Endothelial cell of umbilical vein (primary cell): ENCODE measurements around the gene MAML1. TPM values are rescaled to one million over a fixed set of nuclear protein-coding genes. Genes with fewer than 3 reads are reported as not detected.

ENCODE experiments used
- BruUV-seq: library from RNA; stranded (reverse); fragments of 400-500 nt; replicated peaks from 2 replicates; lab custom pipeline; 2021; lab: Mats Ljungman, UMichigan
- CTCF ChIA-PET: fragments of 300-600, 350-600 bp; sonication (Branson Sonifier 250); formaldehyde crosslinking; loops from one replicate; lab custom pipeline; 2021; ENCODE audit warnings: antibody characterized with exemption, inconsistent platforms; lab: Charles Lee
- POLR2A ChIA-PET: fragments of 300-600, 350-600 bp; sonication (Branson Sonifier 250); formaldehyde crosslinking; loops from one replicate; lab custom pipeline; 2021; ENCODE audit warnings: antibody characterized with exemption, inconsistent platforms; lab: Charles Lee
- DNase-seq: peaks from one replicate; pipeline ENCODE4 v3.0.0-alpha.2; 2011; ENCODE audit warnings: low read depth, low spot score
- FAIRE-seq: peaks from 2 replicates; lab custom pipeline; 2011; peaks lifted over from hg19 to GRCh38; lab: Jason Lieb, UNC
- H2AFZ ChIP-seq: 2 replicates; pipeline ENCODE4 v1.6.0; 2012; ENCODE audit warnings: low read depth, low read length, control low read depth, inconsistent platforms
- H3K27ac ChIP-seq: 2 replicates; pipeline ENCODE4 v1.5.1; 2011; ENCODE audit warnings: low read depth, mild to moderate bottlenecking, control low read depth, low read length, moderate library complexity; ENCODE audit not compliant: insufficient read depth
- H3K27me3 ChIP-seq, 2 experiments: 2 replicates each; pipeline versions ENCODE4 v1.6.0 to v1.6.1; 2011; ENCODE audit warnings: low read length in 2 of 2, mixed read lengths in 1 of 2; ENCODE audit not compliant: control insufficient read depth in 2 of 2, insufficient read depth in 2 of 2
- H3K36me3 ChIP-seq, 2 experiments: 2 replicates in 1 of 2; 3 replicates in 1 of 2; pipeline ENCODE4 v1.5.1; 2011; ENCODE audit warnings: low read length in 2 of 2, mild to moderate bottlenecking in 1 of 2, moderate library complexity in 1 of 2; ENCODE audit not compliant: control insufficient read depth in 2 of 2, insufficient read depth in 2 of 2; ENCODE audit errors: extremely low read depth in 1 of 2
- H3K4me1 ChIP-seq: 3 replicates; pipeline ENCODE4 v1.5.1; 2011; ENCODE audit warnings: mild to moderate bottlenecking, low read length; ENCODE audit not compliant: control insufficient read depth, insufficient read depth; ENCODE audit errors: extremely low read depth
- H3K4me2 ChIP-seq: 2 replicates; pipeline ENCODE4 v1.6.1; 2011; ENCODE audit warnings: low read length, control low read depth, mixed read lengths; ENCODE audit not compliant: insufficient read depth
- H3K4me3 ChIP-seq, 3 experiments: fragments of 200-600 bp in 1 of 3; sonication (generic), shearing (Covaris generic) in 1 of 3; replicated peaks in 1 of 3; 2 replicates each; pipeline ENCODE4 v1.5.1; 2011 to 2016; ENCODE audit warnings: control low read depth in 3 of 3, low read length in 3 of 3, mild to moderate bottlenecking in 2 of 3, inconsistent platforms in 1 of 3, low read depth in 1 of 3, moderate library complexity in 1 of 3; ENCODE audit not compliant: insufficient read depth in 1 of 3
- H3K79me2 ChIP-seq: 2 replicates; pipeline ENCODE4 v1.6.0; 2012; ENCODE audit warnings: low read length, inconsistent platforms; ENCODE audit not compliant: control insufficient read depth, insufficient read depth
- H3K9ac ChIP-seq: replicated peaks from 2 replicates; pipeline ENCODE3; 2011; ENCODE audit warnings: low read length, control low read depth; ENCODE audit not compliant: insufficient read depth; ENCODE audit errors: extremely low read depth
- H3K9me1 ChIP-seq: replicated peaks from 3 replicates; pipeline ENCODE4 v1.6.0; 2011; ENCODE audit warnings: mild to moderate bottlenecking, low read length; ENCODE audit not compliant: control insufficient read depth, insufficient read depth; ENCODE audit errors: extremely low read depth
- H3K9me3 ChIP-seq: replicated peaks from 2 replicates; pipeline ENCODE4 v1.5.1; 2012; ENCODE audit warnings: low read length, inconsistent platforms; ENCODE audit not compliant: control insufficient read depth, insufficient read depth
- H4K20me1 ChIP-seq: replicated peaks from 2 replicates; pipeline ENCODE3; 2011; ENCODE audit warnings: mild to moderate bottlenecking, low read length; ENCODE audit not compliant: control insufficient read depth, insufficient read depth; ENCODE audit errors: extremely low read depth
- CTCF ChIP-seq, 2 donors: IDR thresholded peaks; 1 replicate in 1 of 2; 2 replicates in 1 of 2; pipeline ENCODE4 v1.5.1; 2011; ENCODE audit warnings: low read length in 2 of 2, mild to moderate bottlenecking in 2 of 2, moderate library complexity in 2 of 2, control low read depth in 1 of 2, inconsistent platforms in 1 of 2, low read depth in 1 of 2; ENCODE audit not compliant: insufficient read depth in 1 of 2; ENCODE audit errors: extremely low read depth in 1 of 2
- EZH2 ChIP-seq: IDR thresholded peaks from 2 replicates; pipeline ENCODE4 v1.6.1; 2012; ENCODE audit warnings: borderline replicate concordance, low read depth, mild to moderate bottlenecking, moderate library complexity, low read length, inconsistent platforms; ENCODE audit not compliant: severe bottlenecking
- FOS ChIP-seq: IDR thresholded peaks from 2 replicates; pipeline ENCODE4 v1.6.1; 2011; ENCODE audit warnings: mild to moderate bottlenecking, low read length, moderate library complexity, borderline replicate concordance; ENCODE audit not compliant: insufficient read depth
- GATA2 ChIP-seq: IDR thresholded peaks from 2 replicates; pipeline ENCODE4 v1.7.0; 2011; ENCODE audit warnings: low read depth, mild to moderate bottlenecking, moderate library complexity, mixed read lengths, low read length; ENCODE audit not compliant: insufficient read length, insufficient read depth
- JUN ChIP-seq: IDR thresholded peaks from 2 replicates; pipeline ENCODE4 v1.6.1; 2011; ENCODE audit warnings: borderline replicate concordance, low read depth; ENCODE audit not compliant: insufficient read length, insufficient read depth
- MAX ChIP-seq: IDR thresholded peaks from 2 replicates; pipeline ENCODE4 v1.6.1; 2011; ENCODE audit not compliant: insufficient read depth, insufficient read length
- MYC ChIP-seq: IDR thresholded peaks from one replicate; pipeline ENCODE4 v1.6.1; 2011; ENCODE audit warnings: mild to moderate bottlenecking, low read depth, low read length
- POLR2A ChIP-seq: IDR thresholded peaks from 2 replicates; pipeline ENCODE4 v1.6.1; 2012; ENCODE audit warnings: low read depth, mild to moderate bottlenecking, control low read depth, low read length
- POLR2AphosphoS5 ChIP-seq: IDR thresholded peaks from 2 replicates; pipeline ENCODE4 v1.6.1; 2012; ENCODE audit warnings: low read depth, mild to moderate bottlenecking, control low read depth, low read length, moderate library complexity; ENCODE audit not compliant: insufficient read depth
- dilution Hi-C: fragments of 300-500 bp; cut with MboI; formaldehyde crosslinking; loops from one replicate; pipeline ENCODE4 v1.15.0; 2019; ENCODE audit warnings: low sequenced_read_pairs; ENCODE audit not compliant: extremely low pct_ligation_motif_present
- intact Hi-C: fragments of 100-400 bp; cut with micrococcal nuclease; formaldehyde crosslinking; loops from one replicate; pipeline ENCODE4 v1.10.0; 2022
- polyA plus RNA-seq, 4 experiments: library from polyadenylated mRNA; depleted of rRNA in 3 of 4; stranded (reverse) in 3 of 4; unstranded in 1 of 4; fragments of >200 nt; gene quantifications; 2 replicates each; pipeline versions ENCODE4 v1.2.1 to v1.2.3, GENCODE V29; 2011 to 2012; ENCODE audit warnings: missing spikeins in 1 of 4
- total RNA-seq: library from RNA; stranded (reverse); gene quantifications from 2 replicates; pipeline ENCODE4 v1.2.3, GENCODE V29; 2021

The MAML1 gene
- total and polyA plus RNA-seq, 2 donors (not counting 3 experiments of a cell fraction or from before 2014, with no cell fraction given): 12.4 to 29.0 TPM

GRCh38 chr5:179724163-179724562 is 8.5 kb upstream of the MAML1 start:
- TF ChIP-seq MAX: no peak
- TF ChIP-seq GATA2: no peak
- no peak for TF ChIP-seq POLR2AphosphoS5
- no peak for TF ChIP-seq MYC
- TF ChIP-seq POLR2A: no peak
- TF ChIP-seq EZH2: no peak
- TF ChIP-seq FOS: no peak
- no peak for TF ChIP-seq JUN
- TF ChIP-seq CTCF (IDR thresholded peaks at IDR 0.05; ENCODE audit: extremely low read depth in 1 of 2, insufficient read depth in 1 of 2, low read depth in 1 of 2, low read length in 2 of 2): no peak
- H3K4me2 ChIP-seq: no peak overlapping the region
- H3K79me2 ChIP-seq: peaks cover 20% of the 10 kb centered on the region
- no peak overlapping the region for H3K4me3 ChIP-seq
- H3K9ac ChIP-seq: no peak overlapping the region
- H4K20me1 ChIP-seq: no peaks in the 10 kb centered on the region
- no peaks in the 10 kb centered on the region for H3K4me1 ChIP-seq
- BruUV-seq: no TSS peak
- POLR2A ChIA-PET: no interaction called here
- CTCF ChIA-PET: interaction anchor here (0.5 to 1.3 kb wide), 2 partner anchors 8 to 153 kb away, joined by 3 to 4 read pairs; partner anchors contain the start of gene MAML1
- H3K9me3 ChIP-seq: no peaks in the 10 kb centered on the region
- dilution Hi-C loops: no loop called here
- H3K27me3 ChIP-seq: no peaks in the 10 kb centered on the region
- peaks cover 60 to 66% of the 10 kb centered on the region in 2 experiments for H3K36me3 ChIP-seq
- DNase-seq: no peak
- no peak for FAIRE-seq
- H2AFZ ChIP-seq: no peak overlapping the region
- H3K27ac ChIP-seq: no peak overlapping the region
- intact Hi-C loops: no loop called here
- H3K9me1 ChIP-seq: no peaks in the 10 kb centered on the region
